Fibroblast of mammary gland (primary cell): Measurements from ENCODE around the gene TEKT5.

Experiments
- DNase-seq: peaks from one replicate; pipeline ENCODE4 v3.0.0-alpha.2; 2010; ENCODE audit warnings: low read depth
- H3K4me3 ChIP-seq: 2 replicates; pipeline ENCODE4 v1.5.1; 2011; ENCODE audit warnings: low read depth, mild to moderate bottlenecking, low read length, moderate library complexity; ENCODE audit not compliant: control insufficient read depth
- CTCF ChIP-seq: conservative IDR thresholded peaks from 2 replicates; pipeline ENCODE4 v1.5.1; 2011; ENCODE audit warnings: low read depth, low read length, inconsistent platforms; ENCODE audit not compliant: control insufficient read depth, insufficient read depth

The TEKT5 gene

DNA sequence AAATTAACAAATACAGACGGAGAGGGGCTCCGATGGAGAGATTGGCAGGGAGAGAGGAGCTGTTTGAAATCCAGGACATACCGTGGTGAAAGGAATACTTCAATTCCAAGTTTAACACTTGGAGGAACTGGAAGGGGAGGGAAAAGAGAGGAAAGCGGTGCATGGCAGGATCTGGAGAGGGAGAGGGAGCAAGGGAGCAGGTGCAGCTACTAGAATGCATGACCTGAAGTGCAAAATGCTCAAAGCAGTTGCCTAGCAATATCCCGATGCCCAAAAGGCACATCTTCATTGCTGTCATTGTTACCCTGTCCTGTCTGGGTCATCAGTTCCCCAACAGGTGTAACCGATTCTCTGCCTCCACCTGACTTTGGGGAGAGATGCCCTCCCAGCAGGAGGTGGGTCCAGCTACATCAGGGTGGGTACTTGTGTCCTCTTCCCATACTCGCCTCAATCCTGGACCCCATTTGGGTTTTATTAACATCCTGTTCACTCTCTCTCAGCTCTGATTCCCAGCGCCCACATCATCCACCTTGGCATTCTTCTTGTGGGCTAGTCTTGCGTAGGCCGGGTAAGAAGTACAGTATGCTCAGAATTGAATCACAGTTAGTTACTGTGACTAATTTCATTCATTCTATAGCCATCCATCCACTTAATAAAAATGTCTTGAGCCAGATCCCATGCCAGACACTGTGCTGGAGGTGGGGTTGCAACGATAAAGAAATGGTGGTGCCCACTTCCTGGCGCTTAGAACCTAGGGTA, 76.9 kb downstream of the TEKT5 start:
- no peak for TF ChIP-seq CTCF
- H3K4me3 ChIP-seq = no peak overlapping the region
- peak; percentile 61 for DNase-seq

DNA sequence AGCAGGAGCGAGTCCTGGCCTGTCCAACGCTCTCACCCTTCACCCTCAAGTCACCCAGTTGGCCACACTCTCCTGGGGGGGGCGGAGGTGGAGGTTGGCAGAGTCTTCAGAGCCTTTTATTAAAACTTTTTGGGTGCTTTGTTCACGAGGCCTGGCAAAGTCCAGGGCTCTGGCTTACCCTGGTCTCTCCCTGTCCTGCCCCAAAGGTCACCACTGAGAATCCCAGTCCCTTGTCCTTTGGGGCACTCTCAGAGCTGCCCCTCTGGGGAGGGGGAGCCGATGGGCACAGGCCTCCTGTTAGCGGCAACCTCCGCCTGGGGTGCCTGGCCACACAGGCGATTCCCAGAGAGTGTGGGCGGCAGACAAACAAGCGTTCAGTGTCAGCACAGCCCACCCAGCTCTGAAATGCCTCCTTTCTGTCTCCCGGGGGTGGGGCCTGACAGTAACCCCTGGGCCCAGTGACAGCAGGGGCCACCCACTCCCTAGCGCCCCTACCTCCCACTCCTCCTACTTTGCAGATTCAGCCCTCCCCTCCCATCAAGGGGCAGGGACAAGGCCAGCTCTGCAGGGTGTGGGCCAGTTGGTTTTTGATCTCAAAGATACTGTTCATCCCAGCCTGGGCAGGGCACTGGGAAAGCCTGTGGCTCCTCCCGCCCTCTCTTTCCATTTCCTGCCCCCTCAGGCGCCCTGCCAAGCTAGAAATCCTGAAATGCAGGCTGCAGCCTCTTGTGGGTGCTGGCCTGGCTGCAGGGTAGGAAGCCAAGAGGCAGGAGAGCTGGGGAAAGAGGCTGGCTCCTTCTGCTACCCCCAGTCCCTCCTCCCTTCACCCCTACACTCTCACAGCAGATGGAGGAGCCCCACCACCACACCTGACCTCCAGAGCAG, 77.7 kb downstream of the TEKT5 start:
- H3K4me3 ChIP-seq = no peak overlapping the region
- peak; percentile 65 for DNase-seq
- peak; percentile 15 for TF ChIP-seq CTCF

GRCh38 chr16:10616419-10616755, 78.3 kb downstream of the TEKT5 start:
- no peak overlapping the region for H3K4me3 ChIP-seq
- DNase-seq = no peak
- TF ChIP-seq CTCF = no peak

DNA sequence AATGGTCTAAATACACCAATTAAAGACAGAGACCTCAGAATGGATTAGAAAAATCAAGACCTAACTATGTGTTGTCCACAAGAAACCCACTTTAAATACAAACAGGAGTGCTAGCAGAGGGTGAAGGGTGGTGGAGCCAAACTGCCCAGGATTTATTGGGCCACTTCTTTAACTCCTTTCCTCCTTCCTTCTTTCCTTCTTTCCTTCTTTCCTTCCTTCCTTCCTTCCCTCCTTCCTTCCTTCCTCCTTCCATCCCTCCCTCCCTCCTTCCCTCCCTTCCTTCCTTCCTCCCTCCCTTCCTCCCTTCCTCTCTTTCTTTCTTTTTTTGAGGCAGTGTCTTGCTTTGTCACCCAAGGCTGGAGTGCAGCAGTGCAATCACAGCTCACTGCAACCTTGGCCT, 80.0 kb downstream of the TEKT5 start:
- DNase-seq = no peak
- H3K4me3 ChIP-seq = no peak overlapping the region
- no peak for TF ChIP-seq CTCF

- H3K4me3 ChIP-seq = no peak overlapping the region
- no peak for DNase-seq
- TF ChIP-seq CTCF = no peak
These were observed 80.8 kb downstream of the TEKT5 start for GRCh38 chr16:10613785-10614485.

DNA sequence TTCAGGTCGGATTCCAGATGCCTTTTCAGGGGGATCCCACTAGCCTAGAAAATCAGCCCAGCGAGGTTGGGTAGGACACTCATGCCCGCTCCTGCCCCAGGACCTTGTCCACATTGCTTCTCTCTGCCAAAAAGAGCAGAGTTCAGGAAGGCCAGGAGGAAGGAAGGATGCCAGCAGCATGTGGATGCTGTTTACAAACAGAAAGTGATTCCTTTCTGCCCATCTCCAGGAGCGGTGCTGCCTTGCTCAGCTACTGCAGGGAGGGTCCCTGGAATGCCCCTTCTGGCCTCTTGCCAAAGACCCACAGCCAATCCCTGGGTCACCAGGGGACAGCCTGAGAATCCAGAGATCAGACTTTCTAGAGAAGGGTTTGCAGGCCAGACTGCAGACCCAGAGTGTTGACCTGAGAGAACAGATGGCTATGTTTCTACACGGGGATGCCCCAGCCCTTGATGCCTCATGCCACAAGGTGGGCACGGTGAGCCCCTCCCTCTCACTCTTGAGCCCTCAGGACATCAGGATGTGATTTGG, 82.0 kb downstream of the TEKT5 start:
- no peak overlapping the region for H3K4me3 ChIP-seq
- no peak for TF ChIP-seq CTCF

More for the DNA sequence above, 82.0 kb downstream of the TEKT5 start:
- no peak for DNase-seq
